GM19397 (cell line): ENCODE results near the gene NPC2.
"Not testable (repeated sequence)": the region's sequence is repeated elsewhere in the genome, so short reads cannot be mapped to it uniquely, and the experiment has no call there.

ENCODE experiments used
- ATAC-seq: cut with Tn5 transposase; IDR thresholded peaks from one replicate; pipeline ENCODE4 v1.9.1; 2021; ENCODE audit warnings: mild to moderate bottlenecking, moderate library complexity; ENCODE audit not compliant: unreplicated experiment

Gene NPC2

GRCh38 chr14:74472601-74473000, 20.5 kb downstream of the NPC2 start:
- no peak for ATAC-seq

- ATAC-seq = no peak
Observed at GRCh38 chr14:74469548-74470518, 23.3 kb downstream of the NPC2 start.

- no peak for ATAC-seq
Observed at GRCh38 chr14:74468513-74468912, 24.6 kb downstream of the NPC2 start.

- no peak for ATAC-seq
Observed at GRCh38 chr14:74465335-74465734, 27.8 kb downstream of the NPC2 start.

GRCh38 chr14:74464785-74465184, 28.3 kb downstream of the NPC2 start:
- no peak for ATAC-seq

- no peak for ATAC-seq
Observed at GRCh38 chr14:74463697-74464096, 29.4 kb downstream of the NPC2 start.

- ATAC-seq = no peak
Observed at GRCh38 chr14:74462993-74463392, 30.1 kb downstream of the NPC2 start.

GRCh38 chr14:74459976-74460375, 33.1 kb downstream of the NPC2 start:
- ATAC-seq = no peak

GRCh38 chr14:74459289-74459946, 33.7 kb downstream of the NPC2 start:
- ATAC-seq = no peak

- ATAC-seq = no peak
Observed at GRCh38 chr14:74457565-74457895, 35.6 kb downstream of the NPC2 start.

GRCh38 chr14:74456684-74457564, 36.2 kb downstream of the NPC2 start:
- ATAC-seq = no peak

GRCh38 chr14:74454397-74454796, 38.7 kb downstream of the NPC2 start:
- not testable (repeated sequence) for ATAC-seq

- ATAC-seq = no peak
Observed at GRCh38 chr14:74444866-74445265, 48.2 kb downstream of the NPC2 start.

GRCh38 chr14:74442757-74443156, 50.3 kb downstream of the NPC2 start:
- ATAC-seq = no peak

GRCh38 chr14:74441113-74441512, 52.0 kb downstream of the NPC2 start:
- no peak for ATAC-seq

GRCh38 chr14:74438351-74438915, 54.7 kb downstream of the NPC2 start:
- no peak for ATAC-seq

- ATAC-seq = no peak
Observed at GRCh38 chr14:74437496-74438053, 55.5 kb downstream of the NPC2 start.

- no peak for ATAC-seq
Observed at GRCh38 chr14:74434294-74434693, 58.8 kb downstream of the NPC2 start.

GRCh38 chr14:74429991-74430390, 63.1 kb downstream of the NPC2 start:
- no peak for ATAC-seq
